22Rv1 (cell line): ENCODE measurements around the gene PARN.

ENCODE experiments used
- ZFX ChIP-seq: fragments of 450-650 bp; IDR thresholded peaks from 2 replicates; pipeline ENCODE4 v1.6.1; 2017; ENCODE audit warnings: antibody characterized with exemption, borderline replicate concordance
- TF ChIP-seq, protein P1 (sequence below): fragments of 450-650 bp; IDR thresholded peaks from 2 replicates; pipeline ENCODE4 v1.5.1; 2017; ENCODE audit warnings: mild to moderate bottlenecking

DNA sequence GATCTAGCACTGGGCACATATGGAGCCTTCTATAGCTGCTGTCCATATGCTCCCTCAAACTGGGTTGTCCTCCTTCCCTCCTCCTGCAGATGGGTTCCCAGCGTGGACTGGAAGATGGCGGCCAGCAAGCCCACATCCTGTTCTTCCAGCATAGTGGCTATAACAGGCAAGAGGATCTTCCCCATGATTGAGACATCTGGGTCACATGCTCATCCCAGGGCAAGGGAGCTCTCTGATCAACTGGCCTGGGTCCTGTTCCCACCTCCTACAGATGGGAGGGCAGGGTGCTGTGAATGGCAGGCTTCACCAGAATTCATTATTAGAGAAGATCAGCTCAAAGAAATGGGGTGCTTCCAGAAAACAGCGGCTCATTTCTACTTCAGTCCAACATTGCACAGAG, 210.2 kb downstream of the PARN start:
- TF ChIP-seq, protein P1, sequence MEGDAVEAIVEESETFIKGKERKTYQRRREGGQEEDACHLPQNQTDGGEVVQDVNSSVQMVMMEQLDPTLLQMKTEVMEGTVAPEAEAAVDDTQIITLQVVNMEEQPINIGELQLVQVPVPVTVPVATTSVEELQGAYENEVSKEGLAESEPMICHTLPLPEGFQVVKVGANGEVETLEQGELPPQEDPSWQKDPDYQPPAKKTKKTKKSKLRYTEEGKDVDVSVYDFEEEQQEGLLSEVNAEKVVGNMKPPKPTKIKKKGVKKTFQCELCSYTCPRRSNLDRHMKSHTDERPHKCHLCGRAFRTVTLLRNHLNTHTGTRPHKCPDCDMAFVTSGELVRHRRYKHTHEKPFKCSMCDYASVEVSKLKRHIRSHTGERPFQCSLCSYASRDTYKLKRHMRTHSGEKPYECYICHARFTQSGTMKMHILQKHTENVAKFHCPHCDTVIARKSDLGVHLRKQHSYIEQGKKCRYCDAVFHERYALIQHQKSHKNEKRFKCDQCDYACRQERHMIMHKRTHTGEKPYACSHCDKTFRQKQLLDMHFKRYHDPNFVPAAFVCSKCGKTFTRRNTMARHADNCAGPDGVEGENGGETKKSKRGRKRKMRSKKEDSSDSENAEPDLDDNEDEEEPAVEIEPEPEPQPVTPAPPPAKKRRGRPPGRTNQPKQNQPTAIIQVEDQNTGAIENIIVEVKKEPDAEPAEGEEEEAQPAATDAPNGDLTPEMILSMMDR, result no peak
- TF ChIP-seq ZFX, result no peak
